SK-N-SH treated with all-trans-retinoic acid at 6 μM for 48 hours (cell line): ENCODE data around the gene CORO2A.

Experiments
- ZFP3 ChIP-seq: fragments of 250-450 bp; sonication (Bioruptor Pico); IDR thresholded peaks from 2 replicates; pipeline ENCODE4 v1.5.0; 2020; ENCODE audit warnings: mild to moderate bottlenecking, moderate library complexity
- ZFP30 ChIP-seq: fragments of 450-650 bp; formaldehyde crosslinking; IDR thresholded peaks from 2 replicates; pipeline ENCODE4 v1.5.0; 2022; ENCODE audit warnings: mild to moderate bottlenecking, moderate library complexity
- TF ChIP-seq, protein P1 (sequence below): fragments of 250-450 bp; sonication (Bioruptor Pico); IDR thresholded peaks from 2 replicates; pipeline ENCODE4 v1.8.0; 2021; ENCODE audit warnings: low read depth, mild to moderate bottlenecking, moderate library complexity, borderline replicate concordance

DNA sequence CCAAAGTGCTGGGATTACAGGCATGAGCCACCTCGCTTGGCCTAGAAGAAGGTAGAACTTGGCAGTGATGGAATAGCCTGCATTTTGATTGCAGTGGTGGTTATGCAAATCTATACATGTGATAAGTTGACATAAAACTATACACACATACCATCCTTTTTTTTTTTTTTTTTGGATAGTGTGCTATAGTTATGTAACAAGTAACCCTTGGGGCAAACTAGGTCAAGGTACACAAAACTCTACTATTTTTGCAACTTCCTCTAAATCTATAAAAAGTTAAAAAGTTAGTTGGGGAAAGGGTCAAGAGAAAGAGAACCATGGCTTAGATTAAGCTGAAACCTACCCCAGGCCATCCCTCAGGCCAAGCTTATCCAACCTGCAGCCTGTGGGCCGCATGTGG lies 84.5 kb downstream of the CORO2A start:
- TF ChIP-seq ZFP3 (no peak), ZFP30 (CRISPR knock-in tag) (no peak)
- TF ChIP-seq, protein P1, sequence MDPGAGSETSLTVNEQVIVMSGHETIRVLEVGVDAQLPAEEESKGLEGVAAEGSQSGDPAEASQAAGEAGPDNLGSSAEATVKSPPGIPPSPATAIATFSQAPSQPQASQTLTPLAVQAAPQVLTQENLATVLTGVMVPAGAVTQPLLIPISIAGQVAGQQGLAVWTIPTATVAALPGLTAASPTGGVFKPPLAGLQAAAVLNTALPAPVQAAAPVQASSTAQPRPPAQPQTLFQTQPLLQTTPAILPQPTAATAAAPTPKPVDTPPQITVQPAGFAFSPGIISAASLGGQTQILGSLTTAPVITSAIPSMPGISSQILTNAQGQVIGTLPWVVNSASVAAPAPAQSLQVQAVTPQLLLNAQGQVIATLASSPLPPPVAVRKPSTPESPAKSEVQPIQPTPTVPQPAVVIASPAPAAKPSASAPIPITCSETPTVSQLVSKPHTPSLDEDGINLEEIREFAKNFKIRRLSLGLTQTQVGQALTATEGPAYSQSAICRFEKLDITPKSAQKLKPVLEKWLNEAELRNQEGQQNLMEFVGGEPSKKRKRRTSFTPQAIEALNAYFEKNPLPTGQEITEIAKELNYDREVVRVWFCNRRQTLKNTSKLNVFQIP (CRISPR knock-in tag): no peak
